H1 (cell line): ENCODE measurements around the gene PDZD4. TPM values are rescaled to one million over a fixed set of nuclear protein-coding genes. Genes with fewer than 3 reads are reported as not detected.

Experiments
- CTCF ChIA-PET: fragments of 300-600 bp; sonication (Branson Sonifier 250); formaldehyde crosslinking; loops from one replicate; lab custom pipeline; 2021; ENCODE audit not compliant: partially characterized antibody; lab: Charles Lee
- POLR2A ChIA-PET: fragments of 300-600 bp; sonication (Branson Sonifier 250); formaldehyde crosslinking; loops from one replicate; lab custom pipeline; 2021; ENCODE audit warnings: inconsistent platforms; ENCODE audit not compliant: partially characterized antibody; lab: Charles Lee
- DNase-seq, 2 experiments: peaks; one replicate each; pipeline versions ENCODE4 v3.0.0 to v3.0.0-alpha.2; 2010 to 2022; ENCODE audit warnings: low spot score in 2 of 2, low read depth in 1 of 2, mixed read lengths in 1 of 2
- FAIRE-seq: peaks from 2 replicates; lab custom pipeline; 2011; peaks lifted over from hg19 to GRCh38; lab: Jason Lieb, UNC
- H2AFZ ChIP-seq: 2 replicates; pipeline ENCODE4 v1.8.1; 2012; ENCODE audit warnings: low read length, inconsistent platforms
- H2AK5ac ChIP-seq: 2 replicates; pipeline ENCODE4 v1.6.1; 2013; ENCODE audit warnings: low read depth, low read length
- H2BK120ac ChIP-seq: replicated peaks from 2 replicates; pipeline ENCODE3; 2013; ENCODE audit warnings: low read depth, low read length, inconsistent platforms
- H2BK12ac ChIP-seq: 2 replicates; pipeline ENCODE4 v1.6.1; 2013; ENCODE audit warnings: low read depth, low read length
- H2BK15ac ChIP-seq: 2 replicates; pipeline ENCODE4 v1.6.1; 2013; ENCODE audit warnings: low read length
- H2BK20ac ChIP-seq: 2 replicates; pipeline ENCODE4 v1.6.1; 2013; ENCODE audit warnings: low read length
- H2BK5ac ChIP-seq: 2 replicates; pipeline ENCODE4 v1.6.1; 2013; ENCODE audit warnings: low read depth, low read length
- H3K14ac ChIP-seq: 2 replicates; pipeline ENCODE4 v1.6.1; 2013; ENCODE audit warnings: inconsistent platforms; ENCODE audit not compliant: insufficient read length
- H3K18ac ChIP-seq: 2 replicates; pipeline ENCODE4 v1.6.1; 2013; ENCODE audit warnings: low read length; ENCODE audit errors: extremely low read depth
- H3K23ac ChIP-seq: 2 replicates; pipeline ENCODE4 v1.6.1; 2013; ENCODE audit warnings: inconsistent platforms; ENCODE audit not compliant: insufficient read length
- H3K23me2 ChIP-seq: 2 replicates; pipeline ENCODE4 v1.6.1; 2013; ENCODE audit warnings: low read depth, low read length
- H3K27ac ChIP-seq: 2 replicates; pipeline ENCODE4 v1.6.1; 2011; ENCODE audit warnings: low read depth, low read length, inconsistent platforms
- H3K27me3 ChIP-seq, 4 experiments: replicated peaks in 1 of 4; 1 replicate in 1 of 4; 2 replicates in 3 of 4; pipeline versions ENCODE4 v1.6.1 to v1.8.1; 2011 to 2013; ENCODE audit warnings: low read length in 3 of 4, mild to moderate bottlenecking in 3 of 4, inconsistent platforms in 2 of 4, mixed read lengths in 2 of 4, moderate library complexity in 1 of 4; ENCODE audit not compliant: control insufficient read depth in 3 of 4, insufficient read depth in 3 of 4; ENCODE audit errors: extremely low read depth in 1 of 4
- H3K36me3 ChIP-seq, 4 experiments: 2 replicates each; pipeline versions ENCODE4 v1.6.1 to v1.8.1; 2011 to 2013; ENCODE audit warnings: mild to moderate bottlenecking in 4 of 4, low read length in 3 of 4, moderate library complexity in 2 of 4, control low read depth in 1 of 4, inconsistent platforms in 1 of 4; ENCODE audit not compliant: insufficient read depth in 4 of 4, control insufficient read depth in 2 of 4
- H3K4ac ChIP-seq: replicated peaks from 2 replicates; pipeline ENCODE3; 2013; ENCODE audit warnings: low read length, low read depth, mixed read lengths, inconsistent platforms; ENCODE audit not compliant: insufficient read length
- H3K4me1 ChIP-seq, 4 experiments: replicated peaks in 1 of 4; 1 replicate in 1 of 4; 2 replicates in 3 of 4; pipeline versions ENCODE4 v1.6.1 to v1.8.1; 2011 to 2013; ENCODE audit warnings: low read length in 3 of 4, inconsistent platforms in 2 of 4, mixed read lengths in 1 of 4; ENCODE audit not compliant: insufficient read depth in 4 of 4, control insufficient read depth in 3 of 4
- H3K4me2 ChIP-seq, 2 experiments: 2 replicates each; pipeline versions ENCODE4 v1.6.1 to v1.8.1; 2011 to 2013; ENCODE audit warnings: low read depth in 2 of 2, low read length in 2 of 2, control low read depth in 1 of 2, inconsistent platforms in 1 of 2, mild to moderate bottlenecking in 1 of 2; ENCODE audit not compliant: insufficient read depth in 1 of 2
- H3K4me3 ChIP-seq, 4 experiments: fragments of 200-600, 300-600 bp in 1 of 4; sonication (generic), shearing (Covaris generic), sonication (Bioruptor Twin) in 1 of 4; 2 replicates each; pipeline versions ENCODE4 v1.5.1 to v1.8.1; 2011 to 2016; ENCODE audit warnings: low read length in 4 of 4, low read depth in 3 of 4, control low read depth in 2 of 4, inconsistent platforms in 2 of 4, mild to moderate bottlenecking in 2 of 4, mixed read lengths in 1 of 4, moderate library complexity in 1 of 4; ENCODE audit not compliant: insufficient read depth in 2 of 4; ENCODE audit errors: extremely low read depth in 1 of 4
- H3K56ac ChIP-seq: replicated peaks from 2 replicates; pipeline ENCODE3; 2013; ENCODE audit warnings: low read depth, mild to moderate bottlenecking, mixed read lengths, low read length, inconsistent platforms; ENCODE audit not compliant: insufficient read length
- H3K79me1 ChIP-seq: 2 replicates; pipeline ENCODE4 v1.6.1; 2013; ENCODE audit warnings: low read depth, low read length, control low read depth
- H3K79me2 ChIP-seq, 2 experiments: 2 replicates each; pipeline versions ENCODE4 v1.6.1 to v1.8.1; 2012 to 2013; ENCODE audit warnings: low read length in 2 of 2, mild to moderate bottlenecking in 2 of 2, inconsistent platforms in 1 of 2; ENCODE audit not compliant: insufficient read depth in 2 of 2, control insufficient read depth in 1 of 2
- H3K9ac ChIP-seq, 4 experiments: replicated peaks in 1 of 4; 1 replicate in 1 of 4; 2 replicates in 3 of 4; pipeline versions ENCODE4 v1.6.1 to v1.8.1; 2011 to 2013; ENCODE audit warnings: low read depth in 3 of 4, low read length in 3 of 4, control low read depth in 2 of 4, mild to moderate bottlenecking in 2 of 4, moderate library complexity in 2 of 4, inconsistent platforms in 1 of 4; ENCODE audit errors: extremely low read depth in 1 of 4
- H3K9me3 ChIP-seq, 2 experiments: 2 replicates each; pipeline versions ENCODE4 v1.6.1 to v1.8.1; 2012 to 2013; ENCODE audit warnings: mild to moderate bottlenecking in 2 of 2, moderate library complexity in 2 of 2, control low read depth in 1 of 2, inconsistent platforms in 1 of 2, low read depth in 1 of 2, low read length in 1 of 2, mixed read lengths in 1 of 2; ENCODE audit not compliant: insufficient read depth in 2 of 2
- H4K20me1 ChIP-seq, 2 experiments: replicated peaks in 1 of 2; 2 replicates each; pipeline versions ENCODE3 to v1.8.1; 2011 to 2013; ENCODE audit warnings: inconsistent platforms in 2 of 2, low read length in 2 of 2, mild to moderate bottlenecking in 1 of 2; ENCODE audit not compliant: insufficient read depth in 2 of 2, control insufficient read depth in 1 of 2
- H4K5ac ChIP-seq: 2 replicates; pipeline ENCODE4 v1.6.1; 2013; ENCODE audit warnings: low read length, low read depth, mixed read lengths, inconsistent platforms; ENCODE audit not compliant: insufficient read length
- H4K8ac ChIP-seq: 2 replicates; pipeline ENCODE4 v1.8.0; 2013; ENCODE audit warnings: mild to moderate bottlenecking, moderate library complexity, low read length, inconsistent platforms; ENCODE audit not compliant: insufficient read depth; ENCODE audit errors: extremely low read depth
- H4K91ac ChIP-seq: replicated peaks from 2 replicates; pipeline ENCODE3; 2013; ENCODE audit warnings: low read length, mixed read lengths, inconsistent platforms; ENCODE audit not compliant: insufficient read length
- WGBS, 2 experiments: shearing (Covaris generic) in 1 of 2; methylation state at CpG; one replicate each; pipeline versions ENCODE4 v1.1.6 to v1.1.7; 2013 to 2015; ENCODE audit warnings: low lambda C conversion rate in 2 of 2, mixed read lengths in 2 of 2, inconsistent platforms in 1 of 2, low coverage in 1 of 2, missing lambda C conversion rate in 1 of 2; ENCODE audit not compliant: insufficient replicate concordance in 2 of 2, insufficient coverage in 1 of 2, insufficient read length in 1 of 2; ENCODE audit errors: extremely low coverage in 1 of 2, missing lambda C conversion rate in 1 of 2; 5-methylcytosine and 5-hydroxymethylcytosine counted together
- polyA plus RNA-seq, 7 experiments: library from polyadenylated mRNA; depleted of rRNA in 3 of 7; stranded (reverse) in 5 of 7; unstranded in 2 of 7; fragments of >200 nt in 5 of 7; fragments of 200-250 nt in 2 of 7; gene quantifications; 1 replicate in 5 of 7; 2 replicates in 1 of 7; 4 replicates in 1 of 7; pipeline versions ENCODE4 v1.2.1 to v1.2.3, GENCODE V29; 2011 to 2013; ENCODE audit warnings: missing spikeins in 2 of 7, mixed read lengths in 2 of 7
- total RNA-seq: library from RNA; stranded (reverse); fragmentation: NEBNext Ultra II Directional; extraction: Animal tissue kit (Norgen Biotek cat#: 25700); gene quantifications from 2 replicates; pipeline ENCODE4 v1.2.1, GENCODE V29; 2021

The PDZD4 gene
- total and polyA plus RNA-seq, 2 of the 8 experiments (the other 6 are each of a cell fraction or from before 2014, with no cell fraction given): 45.8 to 169 TPM

DNA sequence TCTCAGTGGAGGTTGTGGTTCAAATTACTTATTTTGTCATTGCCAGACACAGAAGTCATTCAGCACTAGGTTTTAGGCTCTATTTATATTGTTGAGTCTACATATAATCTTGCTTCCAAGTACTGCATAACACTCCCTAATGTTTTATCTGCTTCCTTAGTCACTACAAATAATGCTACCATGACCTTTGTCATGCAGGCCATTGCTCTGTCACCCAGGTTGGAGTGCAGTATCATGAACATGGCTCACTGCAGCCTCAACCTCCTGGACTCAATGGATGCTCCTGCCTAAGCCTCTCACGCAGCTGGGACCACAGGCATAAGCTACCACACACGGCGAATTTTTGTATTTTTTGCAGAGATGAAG is 23.5 kb upstream of the PDZD4 start:
- Histone ChIP-seq H3K56ac (no peak overlapping the region), H3K36me3 (no peaks in the 10 kb centered on the region), H2BK120ac (no peak overlapping the region), H3K9ac (no peak overlapping the region), H3K14ac (no peak overlapping the region), H3K4me1 (peaks cover 0 to 4% (median 0%) of the 10 kb centered on the region in 4 experiments; a peak in 1 of 7 replicates), H3K27me3 (no peaks in the 10 kb centered on the region; a peak in 1 of 7 replicates), H2BK5ac (no peak overlapping the region), H3K23ac (no peak overlapping the region), H3K4me3 (no peak overlapping the region), H3K23me2 (no peaks in the 10 kb centered on the region), H3K79me2 (no peaks in the 10 kb centered on the region), H3K4me2 (no peak overlapping the region), H4K8ac (no peak overlapping the region; the same call in 1 of the 2 replicates), H2BK20ac (0 out of 2 replicates have a peak overlapping the region, but pooled peaks have one; percentile 9), H2BK15ac (no peak overlapping the region), H4K5ac (no peak overlapping the region), H3K4ac (no peak overlapping the region), H3K79me1 (no peaks in the 10 kb centered on the region), H4K91ac (no peak overlapping the region), H4K20me1 (no peaks in the 10 kb centered on the region), H2AFZ (no peak overlapping the region), H3K9me3 (no peaks in the 10 kb centered on the region), H2BK12ac (peak overlapping the region; percentile 10; the same call in 1 of the 2 replicates), H2AK5ac (no peak overlapping the region), H3K18ac (no peak overlapping the region), H3K27ac (no peak overlapping the region)
- 89% methylated on average over 3 of the region's 3 CpGs; no CpG with 5 or more reads in 1 of the 2 experiments for WGBS, 2 experiments
- ChIA-PET POLR2A (no interaction called here), CTCF (interaction anchor here (0.6 to 1.8 kb wide), 11 partner anchors 10 to 90 kb away, joined by 3 to 8 read pairs (median 3); partner anchors contain the start of gene PLXNB3)
- FAIRE-seq (no peak), DNase-seq (no peak)
